OCI-LY1 (cell line): ENCODE results near the gene FNBP1.

Source experiments
- CTCF ChIP-seq: fragments of 200-600 bp; sonication (generic), shearing (Covaris generic); IDR thresholded peaks from 2 replicates; pipeline ENCODE4 v1.5.1; 2017; ENCODE audit warnings: mild to moderate bottlenecking, antibody characterized with exemption, low read length, moderate library complexity, mixed read lengths
- EZH2 ChIP-seq: fragments of 200-600 bp; sonication (generic), shearing (Covaris generic); IDR thresholded peaks from 2 replicates; pipeline ENCODE4 v1.8.0; 2017; ENCODE audit warnings: borderline replicate concordance, mixed run types, mild to moderate bottlenecking, antibody characterized with exemption, low read length, moderate library complexity, mixed read lengths

DNA sequence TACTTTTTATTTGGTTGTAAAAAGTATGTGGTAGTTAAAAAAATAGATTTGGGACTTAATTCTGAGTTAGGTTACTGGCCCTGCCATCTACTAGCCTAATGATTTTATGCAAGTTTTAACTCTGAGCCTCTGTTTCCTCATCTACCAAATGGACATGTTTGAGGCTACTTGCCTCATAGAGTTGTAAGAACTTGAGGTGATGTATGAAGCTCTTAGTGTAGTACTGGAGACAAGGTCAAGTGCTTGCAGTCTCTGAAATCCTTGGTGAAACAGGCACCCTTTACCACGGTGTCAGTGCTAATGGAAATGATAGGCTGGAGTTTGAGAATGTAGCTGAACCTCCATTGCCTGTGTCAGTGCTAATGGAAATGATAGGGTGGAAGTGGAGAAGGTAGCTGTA, 26.1 kb upstream of the FNBP1 start:
- TF ChIP-seq CTCF (no peak), EZH2 (no peak)
